Measurements from ENCODE around the gene CD86.

DNA sequence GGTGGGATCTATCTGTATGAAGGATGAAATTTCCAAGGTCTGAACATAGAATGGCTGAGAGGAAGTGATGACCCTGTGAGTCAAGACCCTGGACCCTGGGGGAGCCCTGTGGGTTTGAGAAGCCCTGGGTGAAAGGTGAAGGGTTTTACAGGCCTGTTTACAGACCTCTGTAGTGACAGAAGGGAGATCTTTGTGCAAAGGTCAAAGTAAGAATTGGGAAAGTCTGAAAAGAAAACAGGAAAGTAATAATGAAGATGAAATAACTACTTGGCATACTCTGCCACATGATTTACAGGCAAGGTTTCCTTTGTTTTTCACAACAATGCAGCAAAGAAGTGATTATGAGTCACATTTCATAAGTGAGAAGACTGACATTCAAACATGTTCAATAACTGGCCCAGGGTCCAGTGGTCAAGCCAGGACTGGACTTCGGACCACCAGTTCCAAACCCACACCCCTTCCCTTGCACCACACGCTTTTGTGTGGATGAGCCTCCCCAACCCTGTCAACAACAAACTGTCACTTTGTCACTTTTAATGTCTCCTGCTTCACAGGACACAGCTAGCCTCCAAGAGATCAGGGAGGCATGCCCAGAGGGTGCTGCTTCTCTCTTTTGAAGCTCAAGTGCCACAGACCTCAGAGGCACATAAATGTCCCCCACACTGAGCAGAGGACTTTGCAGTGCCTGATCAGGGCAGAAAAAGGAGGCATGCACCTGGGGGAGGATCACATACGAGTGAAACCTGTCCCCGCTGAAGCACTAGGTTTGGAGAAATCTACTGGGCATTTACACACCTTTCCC is 21.5 kb downstream of the CD86 start:
- no peak for TF ChIP-seq POLR2AphosphoS5 (IDR thresholded peaks at IDR 0.05; ENCODE audit: low read depth, low read length)
- TF ChIP-seq, protein P1, sequence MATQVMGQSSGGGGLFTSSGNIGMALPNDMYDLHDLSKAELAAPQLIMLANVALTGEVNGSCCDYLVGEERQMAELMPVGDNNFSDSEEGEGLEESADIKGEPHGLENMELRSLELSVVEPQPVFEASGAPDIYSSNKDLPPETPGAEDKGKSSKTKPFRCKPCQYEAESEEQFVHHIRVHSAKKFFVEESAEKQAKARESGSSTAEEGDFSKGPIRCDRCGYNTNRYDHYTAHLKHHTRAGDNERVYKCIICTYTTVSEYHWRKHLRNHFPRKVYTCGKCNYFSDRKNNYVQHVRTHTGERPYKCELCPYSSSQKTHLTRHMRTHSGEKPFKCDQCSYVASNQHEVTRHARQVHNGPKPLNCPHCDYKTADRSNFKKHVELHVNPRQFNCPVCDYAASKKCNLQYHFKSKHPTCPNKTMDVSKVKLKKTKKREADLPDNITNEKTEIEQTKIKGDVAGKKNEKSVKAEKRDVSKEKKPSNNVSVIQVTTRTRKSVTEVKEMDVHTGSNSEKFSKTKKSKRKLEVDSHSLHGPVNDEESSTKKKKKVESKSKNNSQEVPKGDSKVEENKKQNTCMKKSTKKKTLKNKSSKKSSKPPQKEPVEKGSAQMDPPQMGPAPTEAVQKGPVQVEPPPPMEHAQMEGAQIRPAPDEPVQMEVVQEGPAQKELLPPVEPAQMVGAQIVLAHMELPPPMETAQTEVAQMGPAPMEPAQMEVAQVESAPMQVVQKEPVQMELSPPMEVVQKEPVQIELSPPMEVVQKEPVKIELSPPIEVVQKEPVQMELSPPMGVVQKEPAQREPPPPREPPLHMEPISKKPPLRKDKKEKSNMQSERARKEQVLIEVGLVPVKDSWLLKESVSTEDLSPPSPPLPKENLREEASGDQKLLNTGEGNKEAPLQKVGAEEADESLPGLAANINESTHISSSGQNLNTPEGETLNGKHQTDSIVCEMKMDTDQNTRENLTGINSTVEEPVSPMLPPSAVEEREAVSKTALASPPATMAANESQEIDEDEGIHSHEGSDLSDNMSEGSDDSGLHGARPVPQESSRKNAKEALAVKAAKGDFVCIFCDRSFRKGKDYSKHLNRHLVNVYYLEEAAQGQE (IDR thresholded peaks at IDR 0.05; ENCODE audit: insufficient read depth in 1 of 2, low read depth in 2 of 2, low read length in 2 of 2) = no peak
- no peak for TF ChIP-seq SIN3A (IDR thresholded peaks at IDR 0.05; ENCODE audit: borderline replicate concordance, insufficient read depth, low read length)
- TF ChIP-seq TAF1 (IDR thresholded peaks at IDR 0.05; ENCODE audit: borderline replicate concordance, insufficient read depth, low read length) = no peak
